Activated CD8-positive, alpha-beta memory T cell treated with anti-CD3 and anti-CD28 coated beads for 1 hour (primary cell): ENCODE results near the gene TYSND1.
"Not testable (repeated sequence)": the region's sequence is repeated elsewhere in the genome, so short reads cannot be mapped to it uniquely, and the experiment has no call there.

Experiments used
- DNase-seq, 2 donors: peaks; one replicate each; pipeline ENCODE4 v3.0.0-alpha.2; 2020; ENCODE audit warnings: low read depth in 1 of 2; ENCODE audit errors: extremely low read depth in 1 of 2

TYSND1 gene

GRCh38 chr10:70135046-70135445 is 11.5 kb downstream of the TYSND1 start:
- no peak for DNase-seq

GRCh38 chr10:70132098-70133029 is 14.1 kb downstream of the TYSND1 start, which contains the start of gene AIFM2:
Gene AIFM2 (minus strand): TSS chr10:70132825. CDS start chr10:70124084, 8,741 bp downstream.
- peak in 1 of 2 donors; percentile 11 for DNase-seq

- DNase-seq, result no peak
Measured at GRCh38 chr10:70131560-70131937, 15.0 kb downstream of the TYSND1 start.

GRCh38 chr10:70130878-70131559 is 15.5 kb downstream of the TYSND1 start:
- no peak for DNase-seq

- DNase-seq, result no peak
Measured at GRCh38 chr10:70126700-70127395, 19.7 kb downstream of the TYSND1 start.

- no peak for DNase-seq
Measured at GRCh38 chr10:70125918-70126552, 20.5 kb downstream of the TYSND1 start.

GRCh38 chr10:70124918-70125317 is 21.6 kb downstream of the TYSND1 start:
- no peak for DNase-seq

GRCh38 chr10:70124415-70124814 is 22.1 kb downstream of the TYSND1 start:
- DNase-seq, result no peak

- no peak for DNase-seq
Measured at GRCh38 chr10:70123817-70124216, 22.7 kb downstream of the TYSND1 start.

- DNase-seq, result not testable (repeated sequence)
Measured at GRCh38 chr10:70123166-70123565, 23.3 kb downstream of the TYSND1 start.

GRCh38 chr10:70122742-70123141 is 23.8 kb downstream of the TYSND1 start:
- no peak for DNase-seq

- DNase-seq, result no peak
Measured at GRCh38 chr10:70121281-70121949, 25.1 kb downstream of the TYSND1 start.

- no peak for DNase-seq
Measured at GRCh38 chr10:70120417-70120816, 26.1 kb downstream of the TYSND1 start.

GRCh38 chr10:70119623-70120022 is 26.9 kb downstream of the TYSND1 start:
- no peak for DNase-seq

- no peak for DNase-seq
Measured at GRCh38 chr10:70119197-70119596, 27.3 kb downstream of the TYSND1 start.

- no peak for DNase-seq
Measured at GRCh38 chr10:70118196-70118595, 28.3 kb downstream of the TYSND1 start.

GRCh38 chr10:70117646-70118045 is 28.9 kb downstream of the TYSND1 start:
- DNase-seq, result no peak

- peak; percentile 19 to 40 for DNase-seq
Measured at GRCh38 chr10:70115948-70116682, 30.4 kb downstream of the TYSND1 start.

GRCh38 chr10:70114902-70115301 is 31.6 kb downstream of the TYSND1 start:
- DNase-seq, result no peak

GRCh38 chr10:70112071-70112470 is 34.4 kb downstream of the TYSND1 start:
- DNase-seq, result no peak
